Measurements from ENCODE around the gene PLA2G15. TPM values are rescaled to one million over a fixed set of nuclear protein-coding genes. Genes with fewer than 3 reads are reported as not detected.

Gene PLA2G15
- total and polyA plus RNA-seq, 9 donors = 7.3 to 18.4 (median 9.7) TPM

GRCh38 chr16:68253721-68254120 lies 8.5 kb downstream of the PLA2G15 start:
- H3K9me3 ChIP-seq = no peaks in the 10 kb centered on the region
- H3K4me3 ChIP-seq = no peak overlapping the region
- no peak overlapping the region for H3K27ac ChIP-seq
- H3K4me1 ChIP-seq (ENCODE audit: insufficient read depth) = no peaks in the 10 kb centered on the region
- DNase-seq = no peak
- 84 to 86% (median 85%) methylated on average over 4 of the region's 4 CpGs for WGBS, 3 donors
- intact Hi-C loops (cut with DNase I) = no loop called here
- H3K36me3 ChIP-seq = no peaks in the 10 kb centered on the region
- no peaks in the 10 kb centered on the region for H3K27me3 ChIP-seq
- TF ChIP-seq POLR2A (IDR thresholded peaks at IDR 0.05) = no peak
- no peak for TF ChIP-seq EP300 (IDR thresholded peaks at IDR 0.05)
- TF ChIP-seq, protein P1, sequence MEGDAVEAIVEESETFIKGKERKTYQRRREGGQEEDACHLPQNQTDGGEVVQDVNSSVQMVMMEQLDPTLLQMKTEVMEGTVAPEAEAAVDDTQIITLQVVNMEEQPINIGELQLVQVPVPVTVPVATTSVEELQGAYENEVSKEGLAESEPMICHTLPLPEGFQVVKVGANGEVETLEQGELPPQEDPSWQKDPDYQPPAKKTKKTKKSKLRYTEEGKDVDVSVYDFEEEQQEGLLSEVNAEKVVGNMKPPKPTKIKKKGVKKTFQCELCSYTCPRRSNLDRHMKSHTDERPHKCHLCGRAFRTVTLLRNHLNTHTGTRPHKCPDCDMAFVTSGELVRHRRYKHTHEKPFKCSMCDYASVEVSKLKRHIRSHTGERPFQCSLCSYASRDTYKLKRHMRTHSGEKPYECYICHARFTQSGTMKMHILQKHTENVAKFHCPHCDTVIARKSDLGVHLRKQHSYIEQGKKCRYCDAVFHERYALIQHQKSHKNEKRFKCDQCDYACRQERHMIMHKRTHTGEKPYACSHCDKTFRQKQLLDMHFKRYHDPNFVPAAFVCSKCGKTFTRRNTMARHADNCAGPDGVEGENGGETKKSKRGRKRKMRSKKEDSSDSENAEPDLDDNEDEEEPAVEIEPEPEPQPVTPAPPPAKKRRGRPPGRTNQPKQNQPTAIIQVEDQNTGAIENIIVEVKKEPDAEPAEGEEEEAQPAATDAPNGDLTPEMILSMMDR (IDR thresholded peaks at IDR 0.05) = no peak

GRCh38 chr16:68255712-68256111 lies 10.5 kb downstream of the PLA2G15 start:
- Histone ChIP-seq H3K36me3 (no peaks in the 10 kb centered on the region), H3K4me3 (no peak overlapping the region), H3K27ac (no peak overlapping the region), H3K4me1 (ENCODE audit: insufficient read depth) (no peaks in the 10 kb centered on the region), H3K27me3 (no peaks in the 10 kb centered on the region), H3K9me3 (no peaks in the 10 kb centered on the region)
- TF ChIP-seq, protein P1 (IDR thresholded peaks at IDR 0.05) = no peak
- TF ChIP-seq EP300 (IDR thresholded peaks at IDR 0.05) (no peak), POLR2A (IDR thresholded peaks at IDR 0.05) (no peak)
- 90 to 94% (median 93%) methylated on average over 18 of the region's 18 CpGs for WGBS, 3 donors
- DNase-seq = no peak
- intact Hi-C loops (cut with DNase I) = no loop called here

- DNase-seq = no peak
- Histone ChIP-seq H3K36me3 (no peaks in the 10 kb centered on the region), H3K27me3 (no peaks in the 10 kb centered on the region), H3K9me3 (no peaks in the 10 kb centered on the region), H3K4me3 (no peak overlapping the region), H3K27ac (no peak overlapping the region), H3K4me1 (ENCODE audit: insufficient read depth) (no peaks in the 10 kb centered on the region)
- WGBS, 3 donors = 81 to 85% (median 84%) methylated on average over 6 of the region's 6 CpGs
- TF ChIP-seq POLR2A (IDR thresholded peaks at IDR 0.05) = no peak
- no peak for TF ChIP-seq EP300 (IDR thresholded peaks at IDR 0.05)
- TF ChIP-seq, protein P1 (IDR thresholded peaks at IDR 0.05) = no peak
- intact Hi-C loops (cut with DNase I) = no loop called here
Measured at GRCh38 chr16:68257251-68257905, 12.2 kb downstream of the PLA2G15 start.

DNA sequence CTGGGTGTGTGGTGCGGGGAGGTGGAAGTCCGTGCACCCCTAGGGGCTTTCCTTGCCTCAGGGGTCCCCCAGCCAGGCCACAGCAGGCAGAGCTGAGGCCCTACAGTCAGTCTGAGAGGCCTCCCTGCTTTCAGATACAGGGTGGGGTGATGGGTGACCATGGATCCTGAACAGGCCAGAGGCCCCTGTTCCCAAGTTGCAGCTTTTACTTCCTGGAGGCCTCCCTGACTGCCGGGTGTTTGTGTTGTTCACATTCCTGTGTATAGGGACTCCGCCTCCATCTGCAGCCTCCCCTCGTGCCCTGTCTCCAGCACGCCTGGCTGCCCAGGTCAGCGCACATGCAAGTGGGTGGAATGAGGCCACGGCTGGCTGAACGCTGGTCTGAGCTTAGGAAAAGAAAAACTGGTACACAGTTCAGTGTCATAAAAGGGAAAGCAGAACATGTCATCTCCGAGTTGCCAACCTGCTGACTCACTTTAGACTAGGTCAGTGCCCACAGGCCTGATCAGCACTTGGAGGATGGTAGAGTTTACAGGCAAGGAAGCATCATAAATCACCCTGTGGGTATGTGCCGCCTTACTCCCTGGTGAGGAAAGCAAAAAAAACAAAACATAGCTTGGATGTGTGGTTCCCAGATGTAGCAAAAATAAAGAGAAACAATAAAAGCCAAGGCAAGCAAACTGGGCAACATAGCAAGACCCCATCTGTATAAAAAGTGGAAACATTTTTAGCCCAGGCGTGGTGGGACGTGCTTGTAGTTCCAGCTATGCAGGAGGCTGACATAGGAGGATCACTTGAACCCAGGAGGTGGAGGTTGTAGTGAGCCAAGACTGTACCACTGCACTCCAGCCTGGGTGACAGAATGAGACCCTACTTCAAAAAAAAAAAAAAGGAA lies 13.0 kb downstream of the PLA2G15 start:
- intact Hi-C loops (cut with DNase I) = no loop called here
- no peaks in the 10 kb centered on the region for H3K4me1 ChIP-seq (ENCODE audit: insufficient read depth)
- H3K27ac ChIP-seq = no peak overlapping the region
- no peaks in the 10 kb centered on the region for H3K36me3 ChIP-seq
- H3K4me3 ChIP-seq = no peak overlapping the region
- TF ChIP-seq, protein P1 (IDR thresholded peaks at IDR 0.05) = no peak
- TF ChIP-seq POLR2A (IDR thresholded peaks at IDR 0.05) = no peak
- no peaks in the 10 kb centered on the region for H3K27me3 ChIP-seq
- WGBS, 3 donors = 58 to 63% (median 63%) methylated on average over 13 of the region's 13 CpGs
- no peak for DNase-seq
- no peaks in the 10 kb centered on the region for H3K9me3 ChIP-seq
